B cell (primary cell): ENCODE results near the gene KSR2. TPM values are rescaled to one million over a fixed set of nuclear protein-coding genes. Genes with fewer than 3 reads are reported as not detected.

ENCODE experiments used
- ATAC-seq: fragments of 200-7000 bp; cut with Tn5 transposase; one replicate; pipeline ENCODE4 v1.10.0; 2021; ENCODE audit warnings: low read depth, mild to moderate bottlenecking, moderate number of reproducible peaks, moderate library complexity
- CTCF ChIA-PET: fragments of 350-600 bp; sonication (Branson Sonifier 250); formaldehyde crosslinking; loops from one replicate; lab custom pipeline; 2021; ENCODE audit warnings: antibody characterized with exemption, inconsistent platforms; lab: Charles Lee
- POLR2A ChIA-PET: fragments of 350-600 bp; sonication (Branson Sonifier 250); formaldehyde crosslinking; loops from one replicate; lab custom pipeline; 2021; ENCODE audit warnings: antibody characterized with exemption; lab: Charles Lee
- DNase-seq: peaks from one replicate; pipeline ENCODE4 v3.0.0; 2013
- H2AFZ ChIP-seq: 2 replicates; pipeline ENCODE4 v1.6.1; 2012; ENCODE audit warnings: mild to moderate bottlenecking, low read depth, low read length; ENCODE audit not compliant: insufficient read depth, poor library complexity, severe bottlenecking
- H3K27ac ChIP-seq, 2 donors: 1 replicate in 1 of 2; 2 replicates in 1 of 2; pipeline ENCODE4 v1.5.1; 2012 to 2013; ENCODE audit warnings: low read length in 2 of 2, mild to moderate bottlenecking in 2 of 2, moderate library complexity in 1 of 2
- H3K27me3 ChIP-seq, 4 experiments: fragments of 200-600 bp in 1 of 4; sonication (generic) in 1 of 4; replicated peaks in 1 of 4; 1 replicate in 2 of 4; 2 replicates in 2 of 4; pipeline versions ENCODE4 v1.6.1 to v1.7.0; 2013 to 2016; ENCODE audit warnings: low read length in 3 of 4, mild to moderate bottlenecking in 2 of 4, mixed read lengths in 1 of 4, moderate library complexity in 1 of 4; ENCODE audit not compliant: insufficient read depth in 4 of 4, control insufficient read depth in 3 of 4; ENCODE audit errors: control extremely low read depth in 1 of 4
- H3K36me3 ChIP-seq, 2 experiments: replicated peaks in 1 of 2; 1 replicate in 1 of 2; 2 replicates in 1 of 2; pipeline versions ENCODE4 v1.6.1 to v1.7.1; 2013; ENCODE audit warnings: low read length in 1 of 2; ENCODE audit not compliant: insufficient read depth in 2 of 2, control insufficient read depth in 1 of 2; ENCODE audit errors: control extremely low read depth in 1 of 2, extremely low read depth in 1 of 2
- H3K4me1 ChIP-seq, 2 donors: fragments of 200-600 bp in 1 of 2; sonication (generic) in 1 of 2; 1 replicate in 1 of 2; 2 replicates in 1 of 2; pipeline versions ENCODE4 v1.5.1 to v1.6.1; 2013 to 2017; ENCODE audit warnings: low read length in 2 of 2; ENCODE audit not compliant: control insufficient read depth in 2 of 2, insufficient read depth in 2 of 2
- H3K4me2 ChIP-seq: replicated peaks from 2 replicates; pipeline ENCODE3; 2012; ENCODE audit warnings: mild to moderate bottlenecking, low read depth, low read length; ENCODE audit not compliant: poor library complexity, severe bottlenecking
- H3K4me3 ChIP-seq, 5 experiments: fragments of 200-600 bp in 1 of 5; sonication (generic) in 1 of 5; 1 replicate in 3 of 5; 2 replicates in 2 of 5; pipeline versions ENCODE4 v1.5.1 to v1.7.0; 2011 to 2016; ENCODE audit warnings: low read length in 4 of 5, mild to moderate bottlenecking in 4 of 5, low read depth in 2 of 5, control low read depth in 1 of 5, moderate library complexity in 1 of 5; ENCODE audit not compliant: insufficient read depth in 1 of 5; ENCODE audit errors: control extremely low read depth in 1 of 5, extremely low read depth in 1 of 5
- H3K79me2 ChIP-seq: fragments of 200-600 bp; sonication (generic); one replicate; pipeline ENCODE4 v1.6.0; 2016; ENCODE audit warnings: low read length; ENCODE audit not compliant: control insufficient read depth, insufficient read depth
- H3K9ac ChIP-seq: fragments of 200-600 bp; sonication (generic); 2 replicates; pipeline ENCODE4 v1.6.1; 2017; ENCODE audit warnings: mild to moderate bottlenecking, low read length, moderate library complexity
- H3K9me3 ChIP-seq, 3 donors: one replicate each; pipeline versions ENCODE4 v1.6.1 to v1.7.1; 2013; ENCODE audit warnings: low read length in 2 of 3; ENCODE audit not compliant: control insufficient read depth in 2 of 3, insufficient read depth in 1 of 3; ENCODE audit errors: control extremely low read depth in 1 of 3
- H4K20me1 ChIP-seq: 2 replicates; pipeline ENCODE4 v1.6.0; 2012; ENCODE audit warnings: mild to moderate bottlenecking, low read length; ENCODE audit not compliant: insufficient read depth, control insufficient read depth, poor library complexity, severe bottlenecking
- H3K27ac Mint-ChIP-seq: one replicate; pipeline ENCODE4 v1.8.0; 2021; ENCODE audit warnings: mixed read lengths
- H3K27me3 Mint-ChIP-seq: one replicate; pipeline ENCODE4 v1.8.0; 2021; ENCODE audit warnings: mixed read lengths
- H3K4me1 Mint-ChIP-seq: one replicate; pipeline ENCODE4 v1.8.0; 2021; ENCODE audit warnings: mixed read lengths
- H3K4me3 Mint-ChIP-seq: one replicate; pipeline ENCODE4 v1.8.0; 2021; ENCODE audit warnings: mixed read lengths
- H3K9me3 Mint-ChIP-seq: one replicate; pipeline ENCODE4 v1.8.0; 2022; ENCODE audit warnings: mixed read lengths; ENCODE audit not compliant: insufficient read depth
- EZH2 ChIP-seq: IDR thresholded peaks from 2 replicates; pipeline ENCODE4 v1.6.1; 2012; ENCODE audit warnings: borderline replicate concordance, low read depth, mild to moderate bottlenecking, moderate library complexity, low read length; ENCODE audit not compliant: insufficient read depth, poor library complexity, severe bottlenecking
- WGBS: methylation state at CpG from one replicate; pipeline ENCODE4 v1.1.5; 2013; ENCODE audit warnings: missing lambda C conversion rate; ENCODE audit not compliant: insufficient coverage; 5-methylcytosine and 5-hydroxymethylcytosine counted together
- intact Hi-C: fragments of 100-400 bp; cut with micrococcal nuclease; formaldehyde crosslinking; loops from one replicate; pipeline ENCODE4 v1.10.0; 2022
- polyA plus RNA-seq: library from polyadenylated mRNA; depleted of rRNA; stranded (reverse); fragments of >200 nt; gene quantifications from 2 replicates; pipeline ENCODE4 v1.2.3, GENCODE V29; 2012
- total RNA-seq, 2 donors: library from RNA; stranded (reverse); fragments of 120-200 nt in 1 of 2; gene quantifications; 1 replicate in 1 of 2; 2 replicates in 1 of 2; pipeline versions ENCODE4 v1.2.3 to v1.2.4, GENCODE V29; 2013 to 2022
- TF ChIP-seq, protein P1 (sequence below): fragments of 200-600 bp; IDR thresholded peaks from one replicate; pipeline ENCODE4 v1.8.0; 2022; ENCODE audit warnings: antibody characterized with exemption, mild to moderate bottlenecking

Gene KSR2
- total and polyA plus RNA-seq, 2 donors (not counting 1 experiment from before 2014, with no cell fraction given): not detected

DNA sequence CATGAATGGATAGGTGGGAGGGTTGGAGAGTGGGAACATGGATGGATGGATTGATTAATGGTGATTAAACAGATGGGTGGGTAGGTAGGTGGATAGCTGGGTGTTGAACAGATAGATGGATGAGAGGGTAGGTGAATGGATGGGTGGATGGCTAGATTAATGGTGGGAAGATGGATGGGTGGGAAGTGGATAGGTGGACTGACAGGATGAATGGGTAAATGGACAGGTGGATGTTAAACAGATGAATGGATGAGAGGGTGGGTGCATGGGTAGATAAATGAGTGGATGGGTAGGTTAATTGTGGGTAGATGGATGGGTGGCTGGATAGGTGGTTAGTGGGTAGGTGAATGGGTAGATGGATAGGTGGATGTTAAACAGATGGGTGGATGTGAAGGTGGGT is 460.3 kb downstream of the KSR2 start:
- no peak overlapping the region for H2AFZ ChIP-seq
- ChIA-PET CTCF (no interaction called here), POLR2A (no interaction called here)
- Mint-ChIP-seq H3K27me3 (no peaks in the 10 kb centered on the region), H3K9me3 (peaks cover 2% of the 10 kb centered on the region), H3K4me1 (no peaks in the 10 kb centered on the region), H3K27ac (no peak overlapping the region), H3K4me3 (no peak overlapping the region)
- no peaks in the 10 kb centered on the region for H3K4me1 ChIP-seq
- no peak overlapping the region for H3K27ac ChIP-seq
- no peak overlapping the region for H3K9ac ChIP-seq
- no peaks in the 10 kb centered on the region for H3K79me2 ChIP-seq
- ATAC-seq (no peak), DNase-seq (no peak)
- H4K20me1 ChIP-seq: no peaks in the 10 kb centered on the region
- H3K27me3 ChIP-seq: no peaks in the 10 kb centered on the region
- H3K9me3 ChIP-seq: no peaks in the 10 kb centered on the region
- H3K4me2 ChIP-seq: no peak overlapping the region
- H3K4me3 ChIP-seq: no peak overlapping the region
- H3K36me3 ChIP-seq: no peaks in the 10 kb centered on the region
- TF ChIP-seq, protein P1, sequence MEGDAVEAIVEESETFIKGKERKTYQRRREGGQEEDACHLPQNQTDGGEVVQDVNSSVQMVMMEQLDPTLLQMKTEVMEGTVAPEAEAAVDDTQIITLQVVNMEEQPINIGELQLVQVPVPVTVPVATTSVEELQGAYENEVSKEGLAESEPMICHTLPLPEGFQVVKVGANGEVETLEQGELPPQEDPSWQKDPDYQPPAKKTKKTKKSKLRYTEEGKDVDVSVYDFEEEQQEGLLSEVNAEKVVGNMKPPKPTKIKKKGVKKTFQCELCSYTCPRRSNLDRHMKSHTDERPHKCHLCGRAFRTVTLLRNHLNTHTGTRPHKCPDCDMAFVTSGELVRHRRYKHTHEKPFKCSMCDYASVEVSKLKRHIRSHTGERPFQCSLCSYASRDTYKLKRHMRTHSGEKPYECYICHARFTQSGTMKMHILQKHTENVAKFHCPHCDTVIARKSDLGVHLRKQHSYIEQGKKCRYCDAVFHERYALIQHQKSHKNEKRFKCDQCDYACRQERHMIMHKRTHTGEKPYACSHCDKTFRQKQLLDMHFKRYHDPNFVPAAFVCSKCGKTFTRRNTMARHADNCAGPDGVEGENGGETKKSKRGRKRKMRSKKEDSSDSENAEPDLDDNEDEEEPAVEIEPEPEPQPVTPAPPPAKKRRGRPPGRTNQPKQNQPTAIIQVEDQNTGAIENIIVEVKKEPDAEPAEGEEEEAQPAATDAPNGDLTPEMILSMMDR: no peak
- no peak for TF ChIP-seq EZH2
- intact Hi-C loops: no loop called here

DNA sequence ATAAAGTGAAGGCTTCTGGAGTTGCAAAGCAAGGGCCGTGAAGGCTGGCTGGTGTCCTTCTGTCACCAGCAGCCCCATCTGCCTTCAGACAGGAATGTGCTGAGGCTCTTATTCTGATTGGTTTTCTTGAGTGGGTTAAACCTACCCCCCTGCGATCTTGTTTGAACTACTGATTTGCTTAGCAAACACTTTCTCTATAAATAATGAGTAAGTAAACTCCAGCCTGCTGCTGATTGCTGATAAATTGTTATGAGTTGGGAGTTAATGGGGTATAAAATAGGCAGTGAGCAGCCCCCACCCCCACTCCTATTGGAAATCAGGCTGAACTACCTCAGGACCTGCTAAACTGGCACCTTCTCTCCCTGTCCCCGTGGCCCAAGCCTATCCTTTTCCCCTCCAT is 461.2 kb downstream of the KSR2 start:
- ATAC-seq: no peak
- Mint-ChIP-seq H3K9me3 (peaks cover 2% of the 10 kb centered on the region), H3K27ac (no peak overlapping the region), H3K27me3 (no peaks in the 10 kb centered on the region), H3K4me1 (no peaks in the 10 kb centered on the region), H3K4me3 (no peak overlapping the region)
- H3K27me3 ChIP-seq: no peaks in the 10 kb centered on the region
- no peaks in the 10 kb centered on the region for H3K79me2 ChIP-seq
- H3K36me3 ChIP-seq: no peaks in the 10 kb centered on the region
- ChIA-PET CTCF (no interaction called here), POLR2A (no interaction called here)
- intact Hi-C loops: no loop called here
- H3K27ac ChIP-seq: no peak overlapping the region
- no peaks in the 10 kb centered on the region for H3K9me3 ChIP-seq
- no peak overlapping the region for H2AFZ ChIP-seq
- no peak for DNase-seq
- 46% methylated on average over 1 of the region's 3 CpGs for WGBS
- no peak overlapping the region for H3K9ac ChIP-seq
- H3K4me2 ChIP-seq: no peak overlapping the region
- H4K20me1 ChIP-seq: no peaks in the 10 kb centered on the region
- H3K4me3 ChIP-seq: no peak overlapping the region
- no peaks in the 10 kb centered on the region for H3K4me1 ChIP-seq
- TF ChIP-seq EZH2: no peak
- TF ChIP-seq, protein P1: no peak
